Measurements from ENCODE around the gene POLE. TPM values are rescaled to one million over a fixed set of nuclear protein-coding genes. Genes with fewer than 3 reads are reported as not detected.

POLE gene
- total RNA-seq, 1 donor from 2014 or later = 44.7 TPM

DNA sequence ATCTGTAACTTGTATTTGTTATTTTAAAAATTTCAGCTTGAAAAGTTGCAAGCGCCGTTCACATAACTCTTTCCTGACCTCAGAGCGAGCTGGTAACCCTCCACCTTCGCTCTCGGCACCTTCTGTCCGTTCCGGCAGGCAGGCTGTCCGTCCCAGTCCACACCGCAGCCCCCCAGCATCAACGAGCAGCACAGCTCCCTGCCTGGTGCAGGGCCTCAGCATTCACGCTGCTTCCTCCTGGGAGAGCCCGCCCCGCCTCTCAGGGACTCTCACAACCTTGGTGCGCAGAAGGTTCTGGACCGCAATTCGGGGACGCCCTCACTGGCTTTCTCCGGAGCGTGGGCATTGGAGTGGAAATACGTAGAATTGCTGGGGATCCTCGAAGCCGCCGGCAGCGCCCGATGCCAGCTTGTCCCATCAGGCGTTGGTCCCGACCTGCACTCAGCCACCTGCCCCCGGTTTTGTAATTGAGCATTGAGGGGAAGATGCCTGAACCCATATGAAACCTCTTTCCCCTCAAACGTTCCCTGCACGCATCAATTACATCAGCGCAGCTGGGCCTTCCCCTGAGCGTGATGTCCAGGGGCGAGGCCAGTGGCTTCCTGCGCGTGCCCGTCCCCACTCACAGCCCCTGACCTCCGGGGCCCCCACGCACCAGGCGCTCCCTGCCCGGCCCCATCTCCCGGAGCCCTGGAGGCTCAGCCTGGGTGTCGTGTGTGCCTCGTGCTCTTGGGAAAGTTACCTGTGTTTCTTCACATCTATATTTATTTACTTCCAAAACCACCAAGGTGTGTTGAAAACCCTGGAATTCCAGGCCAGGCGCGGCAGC lies 95.8 kb downstream of the POLE start:
- H3K27ac Mint-ChIP-seq (ENCODE audit: unreplicated experiment) = no peak overlapping the region
- no peak for DNase-seq (ENCODE audit: low spot score)
- no peak overlapping the region for H3K4me3 Mint-ChIP-seq (ENCODE audit: unreplicated experiment)
- H3K4me1 Mint-ChIP-seq (ENCODE audit: low read depth) = peaks cover 16% of the 10 kb centered on the region
- no peak for TF ChIP-seq CTCF (IDR thresholded peaks at IDR 0.05)
- H3K9me3 Mint-ChIP-seq (ENCODE audit: low read depth) = peaks cover 2% of the 10 kb centered on the region
- no peaks in the 10 kb centered on the region for H3K36me3 Mint-ChIP-seq (ENCODE audit: low read depth)
- H3K27me3 Mint-ChIP-seq (ENCODE audit: low read depth) = peaks cover 2% of the 10 kb centered on the region

- peaks cover 2% of the 10 kb centered on the region for H3K27me3 Mint-ChIP-seq (ENCODE audit: low read depth)
- no peaks in the 10 kb centered on the region for H3K36me3 Mint-ChIP-seq (ENCODE audit: low read depth)
- DNase-seq (ENCODE audit: low spot score) = no peak
- no peak overlapping the region for H3K4me3 Mint-ChIP-seq (ENCODE audit: unreplicated experiment)
- no peak overlapping the region for H3K27ac Mint-ChIP-seq (ENCODE audit: unreplicated experiment)
- TF ChIP-seq CTCF (IDR thresholded peaks at IDR 0.05) = no peak
- H3K4me1 Mint-ChIP-seq (ENCODE audit: low read depth) = peaks cover 4% of the 10 kb centered on the region
- H3K9me3 Mint-ChIP-seq (ENCODE audit: low read depth) = peaks cover 2% of the 10 kb centered on the region
Observed at GRCh38 chr12:132588821-132589669, 98.1 kb downstream of the POLE start.

DNA sequence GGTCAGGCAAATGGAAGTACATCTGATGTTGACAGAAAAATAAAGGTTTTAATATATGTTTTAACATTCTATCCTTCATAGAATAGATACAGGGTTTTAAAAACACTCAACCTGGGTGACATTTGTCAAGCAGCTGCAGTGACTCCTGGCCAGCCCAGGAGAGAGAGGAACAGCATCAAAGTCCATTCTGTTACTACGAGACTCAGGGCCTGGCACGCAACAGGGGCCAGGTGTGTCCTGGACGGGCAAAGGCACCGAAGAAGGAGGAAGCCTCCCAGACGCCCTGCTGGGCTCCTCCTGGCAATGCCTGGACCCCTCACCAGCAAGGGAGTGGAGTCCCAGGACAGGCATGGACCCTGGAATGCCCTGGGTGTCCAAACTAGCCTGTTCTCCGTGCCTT lies 98.8 kb downstream of the POLE start:
- Mint-ChIP-seq H3K27me3 (ENCODE audit: low read depth) (peaks cover 2% of the 10 kb centered on the region), H3K27ac (ENCODE audit: unreplicated experiment) (no peak overlapping the region), H3K4me3 (ENCODE audit: unreplicated experiment) (no peak overlapping the region), H3K36me3 (ENCODE audit: low read depth) (peaks cover 2% of the 10 kb centered on the region), H3K9me3 (ENCODE audit: low read depth) (peaks cover 2% of the 10 kb centered on the region), H3K4me1 (ENCODE audit: low read depth) (no peaks in the 10 kb centered on the region)
- TF ChIP-seq CTCF (IDR thresholded peaks at IDR 0.05) = no peak
- DNase-seq (ENCODE audit: low spot score) = no peak

GRCh38 chr12:132587781-132588180 lies 99.4 kb downstream of the POLE start:
- peaks cover 2% of the 10 kb centered on the region for H3K36me3 Mint-ChIP-seq (ENCODE audit: low read depth)
- no peaks in the 10 kb centered on the region for H3K4me1 Mint-ChIP-seq (ENCODE audit: low read depth)
- H3K27ac Mint-ChIP-seq (ENCODE audit: unreplicated experiment) = no peak overlapping the region
- DNase-seq (ENCODE audit: low spot score) = no peak
- TF ChIP-seq CTCF (IDR thresholded peaks at IDR 0.05) = no peak
- H3K4me3 Mint-ChIP-seq (ENCODE audit: unreplicated experiment) = no peak overlapping the region
- peaks cover 2% of the 10 kb centered on the region for H3K9me3 Mint-ChIP-seq (ENCODE audit: low read depth)
- H3K27me3 Mint-ChIP-seq (ENCODE audit: low read depth) = peaks cover 2% of the 10 kb centered on the region

DNA sequence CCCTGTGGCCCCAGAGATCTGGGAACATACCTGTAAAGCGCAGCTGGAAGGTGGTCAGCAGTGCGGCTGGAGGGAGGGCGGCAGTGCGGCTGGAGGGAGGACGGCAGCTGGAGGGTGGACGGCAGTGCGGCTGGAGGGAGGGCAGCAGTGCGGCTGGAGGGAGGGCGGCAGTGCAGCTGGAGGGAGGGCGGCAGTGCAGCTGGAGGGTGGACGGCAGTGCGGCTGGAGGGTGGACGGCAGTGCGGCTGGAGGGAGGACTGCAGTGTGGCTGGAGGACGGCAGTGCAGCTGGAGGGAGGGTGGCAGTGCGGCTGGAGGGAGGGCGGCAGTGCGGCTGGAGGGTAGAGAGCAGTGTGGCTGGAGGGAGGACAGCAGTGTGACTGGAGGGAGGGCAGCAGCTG lies 100.2 kb downstream of the POLE start:
- Mint-ChIP-seq H3K4me1 (ENCODE audit: low read depth) (no peaks in the 10 kb centered on the region), H3K9me3 (ENCODE audit: low read depth) (peaks cover 2% of the 10 kb centered on the region), H3K27ac (ENCODE audit: unreplicated experiment) (no peak overlapping the region), H3K4me3 (ENCODE audit: unreplicated experiment) (no peak overlapping the region), H3K36me3 (ENCODE audit: low read depth) (peaks cover 2% of the 10 kb centered on the region), H3K27me3 (ENCODE audit: low read depth) (peaks cover 2% of the 10 kb centered on the region)
- TF ChIP-seq CTCF (IDR thresholded peaks at IDR 0.05) = no peak
- DNase-seq (ENCODE audit: low spot score) = no peak

Data from chondrocyte (in vitro differentiated cells).